GDM1 (cell line): ENCODE measurements around the gene KCNN3.
"Not testable (repeated sequence)": the region's sequence is repeated elsewhere in the genome, so short reads cannot be mapped to it uniquely, and the experiment has no call there.

Experiments
- DNase-seq: peaks from one replicate; lab custom pipeline; 2025; lab: John Stamatoyannopoulos, UW

KCNN3 gene

GRCh38 chr1:154698320-154699096 is 171.6 kb downstream of the KCNN3 start:
- DNase-seq = no peak

- no peak for DNase-seq
Observed at GRCh38 chr1:154697710-154698109, 172.4 kb downstream of the KCNN3 start.

DNA sequence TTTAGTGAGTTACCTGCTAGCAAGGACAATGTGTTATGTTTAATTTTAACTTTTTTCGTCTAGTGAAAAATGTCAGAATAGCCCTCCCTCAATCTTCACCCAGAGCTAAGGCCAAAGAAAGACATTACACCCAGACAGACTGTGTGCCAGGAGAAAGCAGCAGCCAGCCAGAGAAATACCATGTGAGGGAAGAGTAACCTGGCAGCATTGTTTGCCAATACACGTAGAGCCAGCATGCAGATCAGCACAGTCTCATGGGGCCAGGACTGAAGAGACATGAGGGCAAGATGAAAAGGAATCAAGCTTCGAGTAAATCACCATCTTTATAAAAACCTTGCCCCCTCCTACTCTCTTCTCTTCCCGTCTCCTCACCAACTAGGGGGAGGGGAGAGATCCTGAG is 173.6 kb downstream of the KCNN3 start:
- DNase-seq = no peak

GRCh38 chr1:154695985-154696384 is 174.1 kb downstream of the KCNN3 start:
- no peak for DNase-seq

- no peak for DNase-seq
Observed at GRCh38 chr1:154694995-154695394, 175.1 kb downstream of the KCNN3 start.

DNA sequence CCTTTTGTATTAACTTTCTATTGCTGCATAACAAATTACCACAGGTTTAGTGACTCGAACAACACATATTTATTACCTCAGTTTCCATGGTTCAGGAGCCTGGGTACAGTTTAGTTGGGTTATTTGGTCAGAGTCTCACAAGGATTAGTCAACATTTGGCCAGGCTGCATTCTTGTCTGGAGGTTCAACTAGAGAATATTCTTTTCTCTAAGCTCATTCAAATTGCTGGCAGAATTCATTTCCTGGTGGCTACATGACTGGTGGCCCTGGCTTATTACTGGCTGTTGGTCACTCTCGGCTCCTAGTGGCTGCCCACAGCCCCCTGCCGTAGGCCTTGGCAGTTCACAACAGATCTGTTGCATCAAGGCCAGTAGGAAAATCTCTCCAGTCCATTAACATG is 181.0 kb downstream of the KCNN3 start:
- no peak for DNase-seq

DNA sequence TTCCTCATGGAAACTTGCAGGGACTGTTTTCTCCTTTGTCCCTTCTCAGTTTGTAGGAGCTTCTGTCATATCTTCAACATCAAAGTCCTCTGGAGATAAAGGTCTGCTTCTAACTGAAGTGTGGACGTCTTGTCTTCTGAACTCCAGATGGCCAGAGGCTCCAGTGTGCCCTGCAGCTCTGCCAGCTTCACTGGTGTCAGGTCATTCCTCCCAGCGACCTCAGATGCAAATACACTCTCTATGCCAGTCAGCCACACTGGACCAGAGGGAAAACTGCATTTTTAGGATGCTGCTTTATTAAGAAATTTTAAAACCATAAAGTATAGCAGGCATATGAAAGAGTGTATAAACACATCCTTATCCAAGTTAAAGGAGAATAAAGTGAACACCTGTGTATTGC is 183.6 kb downstream of the KCNN3 start:
- no peak for DNase-seq

DNA sequence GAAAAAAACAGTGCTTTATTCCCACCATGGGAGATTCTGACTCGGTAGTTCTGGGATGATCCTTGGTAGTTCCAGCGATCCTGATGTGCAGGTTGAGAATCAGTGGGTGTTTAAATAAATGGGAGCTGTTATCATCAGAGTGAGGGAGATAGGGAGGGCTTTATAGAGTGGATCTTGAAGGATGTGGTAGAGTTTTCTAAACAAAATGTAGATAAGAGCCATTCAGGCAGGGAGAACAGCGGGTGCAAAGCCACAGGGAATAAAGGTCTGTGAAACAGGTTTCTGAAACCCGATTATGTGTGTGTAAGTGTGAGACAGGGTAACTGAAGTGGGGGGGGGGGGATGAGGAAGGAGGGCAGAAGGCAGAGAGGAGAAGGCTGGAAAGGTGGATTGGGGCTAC is 186.3 kb downstream of the KCNN3 start:
- no peak for DNase-seq

DNA sequence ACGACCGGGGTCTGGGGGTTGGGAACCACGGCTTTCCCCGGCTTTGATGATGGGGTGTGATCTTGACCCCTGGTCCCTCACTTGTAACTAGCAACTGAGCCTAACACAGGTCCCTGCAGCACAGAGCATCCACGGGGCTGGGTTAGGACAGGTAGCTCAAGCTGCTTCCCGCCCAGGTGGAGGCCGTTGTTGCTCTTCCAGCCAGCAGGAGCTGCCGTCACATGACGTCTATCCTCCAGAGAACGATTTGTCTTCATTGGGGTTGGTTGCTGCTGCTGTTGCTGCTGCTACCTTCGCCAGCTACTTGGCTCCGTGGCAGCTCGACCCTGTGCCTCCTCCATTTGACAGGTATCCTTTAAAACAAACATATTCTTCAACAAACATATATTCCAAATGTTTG is 187.8 kb downstream of the KCNN3 start:
- DNase-seq = no peak

DNA sequence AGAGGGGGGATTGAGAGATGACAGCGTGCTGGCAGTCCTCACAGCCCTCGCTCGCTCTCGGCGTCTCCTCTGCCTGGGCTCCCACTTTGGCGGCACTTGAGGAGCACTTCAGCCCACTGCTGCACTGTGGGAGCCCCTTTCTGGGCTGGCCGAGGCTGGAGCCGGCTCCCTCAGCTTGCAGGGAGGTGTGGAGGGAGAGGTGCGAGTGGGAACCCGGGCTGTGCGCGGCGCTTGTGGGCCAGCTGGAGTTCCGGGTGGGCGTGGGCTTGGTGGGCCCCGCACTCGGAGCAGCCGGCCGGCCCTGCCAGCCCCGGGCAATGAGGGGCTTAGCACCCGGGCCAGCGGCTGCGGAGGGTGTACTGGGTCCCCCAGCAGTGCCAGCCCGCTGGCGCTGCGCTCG is 192.2 kb downstream of the KCNN3 start:
- DNase-seq = not testable (repeated sequence)

- not testable (repeated sequence) for DNase-seq
Observed at GRCh38 chr1:154676847-154677246, 193.2 kb downstream of the KCNN3 start.

GRCh38 chr1:154674456-154674855 is 195.6 kb downstream of the KCNN3 start:
- DNase-seq = not testable (repeated sequence)

DNA sequence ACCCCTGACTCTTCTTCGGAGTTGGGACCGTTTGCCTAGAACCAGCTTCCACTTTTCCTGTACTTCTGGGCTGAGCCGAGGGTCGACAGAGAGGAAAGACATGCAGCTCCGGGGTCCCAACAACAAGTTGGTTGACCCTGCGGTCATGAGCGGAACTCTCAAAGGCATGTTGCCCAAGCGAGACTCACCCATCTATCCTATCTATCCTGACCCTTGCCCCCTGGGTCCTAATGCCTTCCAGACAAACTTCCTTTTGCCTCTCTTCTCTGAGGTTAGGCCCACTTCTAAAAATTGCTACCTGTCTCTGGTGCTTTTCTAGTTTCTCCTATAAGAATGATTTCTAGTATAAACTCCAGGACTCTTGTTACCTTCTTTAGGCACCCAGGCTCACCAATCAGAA is 197.8 kb downstream of the KCNN3 start:
- DNase-seq = not testable (repeated sequence)

GRCh38 chr1:154671412-154671811 is 198.7 kb downstream of the KCNN3 start:
- DNase-seq = not testable (repeated sequence)

DNA sequence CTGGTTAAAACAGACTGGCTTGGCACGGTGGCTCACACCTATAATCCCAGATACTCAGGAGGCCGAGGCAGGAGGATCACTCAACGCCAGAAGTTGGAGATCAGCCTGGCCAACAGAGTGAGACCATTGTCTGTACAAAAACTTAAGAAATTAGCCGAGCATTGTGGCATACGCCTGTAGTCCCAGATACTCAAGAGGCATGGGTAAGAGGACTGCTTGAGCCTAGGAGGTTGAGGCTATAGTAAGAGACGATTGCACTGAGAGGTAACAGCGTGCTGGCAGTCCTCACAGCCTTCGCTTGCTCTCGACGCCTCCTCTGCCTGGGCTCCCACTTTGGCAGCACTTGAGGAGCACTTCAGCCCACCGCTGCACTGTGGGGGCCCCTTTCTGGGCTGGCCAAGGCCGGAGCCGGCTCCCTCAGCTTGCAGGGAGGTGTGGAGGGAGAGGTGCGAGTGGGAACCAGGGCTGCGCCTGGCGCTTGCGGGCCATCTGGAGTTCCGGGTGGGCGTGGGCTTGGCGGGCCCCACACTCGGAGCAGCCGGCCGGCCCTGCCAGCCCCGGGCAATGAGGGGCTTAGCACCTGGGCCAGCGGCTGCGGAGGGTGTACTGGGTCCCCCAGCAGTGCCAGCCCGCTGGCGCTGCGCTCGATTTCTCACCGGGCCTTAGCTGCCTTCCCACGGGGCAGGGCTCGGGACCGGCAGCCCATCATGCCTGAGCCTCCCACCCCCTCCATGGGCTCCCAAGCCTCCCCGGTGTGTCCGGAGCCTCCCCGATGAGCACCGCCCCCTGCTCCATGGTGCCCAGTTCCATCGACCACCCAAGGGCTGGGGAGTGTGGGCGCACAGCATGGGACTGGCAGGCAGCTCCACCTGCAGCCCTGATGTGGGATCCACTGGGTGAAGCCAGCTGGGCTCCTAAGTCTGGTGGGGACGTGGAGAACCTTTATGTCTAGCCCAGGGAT is 199.5 kb downstream of the KCNN3 start:
- not testable (repeated sequence) for DNase-seq

DNA sequence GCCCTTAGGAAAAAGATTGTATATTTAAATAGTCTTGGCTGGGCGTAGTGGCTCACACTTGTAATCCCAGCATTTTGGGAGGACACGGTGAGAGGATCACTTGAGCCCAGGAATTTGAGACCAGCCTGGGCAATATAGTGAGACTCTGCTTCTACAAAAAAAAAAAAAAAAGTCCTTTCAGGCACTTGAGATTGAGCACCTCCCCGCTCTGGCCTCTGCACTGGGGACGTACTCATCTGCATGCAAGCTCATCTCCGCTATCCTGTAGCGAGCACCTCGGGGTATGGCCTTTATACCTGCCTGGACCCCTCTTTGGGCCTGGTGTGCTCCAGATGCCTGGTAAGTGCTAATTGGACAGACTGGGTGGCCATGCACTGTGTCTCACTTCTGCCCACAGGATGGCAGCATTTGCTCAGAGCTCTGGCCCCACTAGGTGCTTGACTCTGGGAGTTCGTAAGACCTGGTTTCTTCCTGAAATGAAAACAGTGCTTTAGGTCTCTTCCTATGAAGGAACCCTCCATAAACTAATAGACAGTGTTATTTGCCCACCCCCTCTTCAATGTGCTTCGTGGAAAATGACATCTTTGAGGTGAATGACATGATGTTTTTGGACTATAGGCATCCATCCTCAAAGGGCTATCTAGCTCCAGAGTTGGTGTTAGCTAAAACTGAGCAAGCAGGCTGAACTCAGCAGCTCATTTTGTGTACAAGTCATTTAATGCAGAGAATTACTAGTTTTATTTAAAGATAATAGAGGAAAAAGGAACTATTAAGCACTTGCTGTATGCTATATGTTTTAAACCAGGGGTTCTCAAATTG is 200.4 kb downstream of the KCNN3 start:
- DNase-seq = peak; percentile 75

- no peak for DNase-seq
Observed at GRCh38 chr1:154666051-154666790, 203.9 kb downstream of the KCNN3 start.

GRCh38 chr1:154664331-154665002 is 205.6 kb downstream of the KCNN3 start:
- no peak for DNase-seq

GRCh38 chr1:154663471-154664060 is 206.5 kb downstream of the KCNN3 start:
- DNase-seq = no peak

DNA sequence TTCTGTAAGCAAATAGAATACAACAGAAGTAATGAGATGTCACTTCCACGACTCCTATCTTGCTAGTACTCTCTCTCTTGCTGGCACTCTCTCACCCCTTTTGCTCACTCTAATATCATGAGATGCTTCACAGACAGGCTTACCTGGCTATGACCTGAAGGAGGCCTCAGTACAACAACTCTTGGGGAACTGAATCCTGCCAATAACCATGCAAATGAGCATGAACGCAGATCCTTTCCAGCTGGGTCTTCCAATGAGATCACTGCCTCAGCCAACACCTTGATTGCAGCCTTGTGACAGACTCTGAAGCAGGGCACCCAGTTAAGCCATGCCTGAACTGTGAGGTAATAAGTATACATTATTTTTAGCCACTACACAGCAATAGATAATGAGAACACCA is 209.0 kb downstream of the KCNN3 start:
- no peak for DNase-seq
